C4-2B (cell line): Measurements from ENCODE around the gene SULT1C4.

ENCODE experiments used
- H3K27ac ChIP-seq: fragments of 450-650 bp; 2 replicates; pipeline ENCODE4 v1.5.1; 2017
- CTCF ChIP-seq: fragments of 450-650 bp; conservative IDR thresholded peaks from 2 replicates; pipeline ENCODE4 v1.5.1; 2017; ENCODE audit warnings: mild to moderate bottlenecking
- ZFX ChIP-seq: fragments of 450-650 bp; IDR thresholded peaks from 2 replicates; pipeline ENCODE4 v1.6.1; 2017

SULT1C4 gene

GRCh38 chr2:108401800-108402199, 24.0 kb downstream of the SULT1C4 start:
- TF ChIP-seq ZFX (no peak), CTCF (no peak)
- H3K27ac ChIP-seq = no peak overlapping the region

- H3K27ac ChIP-seq = no peak overlapping the region
- TF ChIP-seq CTCF = no peak
- TF ChIP-seq ZFX = no peak
Observed at GRCh38 chr2:108403494-108403893, 25.7 kb downstream of the SULT1C4 start.

- H3K27ac ChIP-seq = no peak overlapping the region
- TF ChIP-seq CTCF (no peak), ZFX (no peak)
Observed at GRCh38 chr2:108404784-108405397, 27.1 kb downstream of the SULT1C4 start.

- H3K27ac ChIP-seq = no peak overlapping the region
- no peak for TF ChIP-seq CTCF
Observed at GRCh38 chr2:108407864-108408729, 30.3 kb downstream of the SULT1C4 start.

GRCh38 chr2:108409768-108410167, 32.0 kb downstream of the SULT1C4 start:
- TF ChIP-seq ZFX (no peak), CTCF (no peak)

GRCh38 chr2:108412995-108413710, 35.4 kb downstream of the SULT1C4 start:
- H3K27ac ChIP-seq = no peak overlapping the region
- no peak for TF ChIP-seq CTCF
- no peak for TF ChIP-seq ZFX

More at GRCh38 chr2:108409768-108410167, 32.0 kb downstream of the SULT1C4 start:
- H3K27ac ChIP-seq = no peak overlapping the region

- no peak overlapping the region for H3K27ac ChIP-seq
- no peak for TF ChIP-seq CTCF
- no peak for TF ChIP-seq ZFX
Observed at GRCh38 chr2:108413711-108414095, 35.9 kb downstream of the SULT1C4 start.
